ENCODE measurements around the gene FAM107B. TPM values are rescaled to one million over a fixed set of nuclear protein-coding genes. Genes with fewer than 3 reads are reported as not detected.

The FAM107B gene
- total and polyA plus RNA-seq, 12 donors = 2.6 to 18.5 (median 6.2) TPM

GRCh38 chr10:14534152-14534551 lies 240.5 kb downstream of the FAM107B start:
- Histone ChIP-seq H3K27ac (no peak overlapping the region), H3K4me1 (peaks cover 0 to 13% (median 0%) of the 10 kb centered on the region in 9 donors), H3K4me3 (no peak overlapping the region), H3K9me3 (no peaks in the 10 kb centered on the region), H3K36me3 (peaks cover 0 to 37% (median 4%) of the 10 kb centered on the region in 9 donors), H3K27me3 (no peaks in the 10 kb centered on the region)
- TF ChIP-seq CTCF (IDR thresholded peaks at IDR 0.05) = no peak
- ATAC-seq = no peak
- no peak for DNase-seq
- intact Hi-C loops (cut with DNase I) = loop anchor here in 6 of 10 donors (10.0 kb wide), 4 partner anchors 291 to 571 kb away; partner anchors contain the start of gene RPP38 (in 1 of the 6)
- 95 to 98% methylated on average over 7 of the region's 7 CpGs for WGBS, 2 donors

GRCh38 chr10:14533295-14533694 lies 241.4 kb downstream of the FAM107B start:
- Histone ChIP-seq H3K27ac (no peak overlapping the region), H3K9me3 (no peaks in the 10 kb centered on the region), H3K27me3 (no peaks in the 10 kb centered on the region), H3K36me3 (peaks cover 0 to 46% (median 4%) of the 10 kb centered on the region in 9 donors), H3K4me1 (peaks cover 0 to 13% (median 0%) of the 10 kb centered on the region in 9 donors), H3K4me3 (no peak overlapping the region)
- TF ChIP-seq CTCF (IDR thresholded peaks at IDR 0.05) = no peak
- intact Hi-C loops (cut with DNase I) = loop anchor here in 6 of 10 donors (10.0 kb wide), 4 partner anchors 292 to 572 kb away; partner anchors contain the start of gene RPP38 (in 1 of the 6)
- 92 to 96% methylated on average over 16 of the region's 16 CpGs for WGBS, 2 donors
- no peak for DNase-seq
- ATAC-seq = no peak

- DNase-seq (no peak), ATAC-seq (peak in 1 of 8 donors; percentile 16)
- Histone ChIP-seq H3K27me3 (no peaks in the 10 kb centered on the region), H3K4me1 (peaks cover 0 to 13% (median 0%) of the 10 kb centered on the region in 9 donors), H3K36me3 (peaks cover 0 to 52% (median 4%) of the 10 kb centered on the region in 9 donors), H3K4me3 (no peak overlapping the region), H3K27ac (no peak overlapping the region), H3K9me3 (no peaks in the 10 kb centered on the region)
- intact Hi-C loops (cut with DNase I) = loop anchor here in 6 of 10 donors (10.0 kb wide), 4 partner anchors 292 to 572 kb away; partner anchors contain the start of gene RPP38 (in 1 of the 6)
- no peak for TF ChIP-seq CTCF (IDR thresholded peaks at IDR 0.05)
- WGBS, 2 donors = 78 to 84% methylated on average over 17 of the region's 17 CpGs
These were observed 242.0 kb downstream of the FAM107B start for GRCh38 chr10:14532473-14533251.

GRCh38 chr10:14531974-14532373 lies 242.7 kb downstream of the FAM107B start:
- intact Hi-C loops (cut with DNase I) = loop anchor here in 6 of 10 donors (10.0 kb wide), 4 partner anchors 293 to 573 kb away; partner anchors contain the start of gene RPP38 (in 1 of the 6)
- Histone ChIP-seq H3K9me3 (no peaks in the 10 kb centered on the region), H3K36me3 (peaks cover 0 to 58% (median 4%) of the 10 kb centered on the region in 9 donors), H3K27me3 (no peaks in the 10 kb centered on the region), H3K4me1 (peaks cover 0 to 11% (median 0%) of the 10 kb centered on the region in 9 donors), H3K27ac (no peak overlapping the region), H3K4me3 (no peak overlapping the region)
- no peak for TF ChIP-seq CTCF (IDR thresholded peaks at IDR 0.05)
- 90 to 92% methylated on average over 5 of the region's 5 CpGs for WGBS, 2 donors
- no peak for ATAC-seq
- no peak for DNase-seq
